HL-60/S4 treated with phorbol 12-myristate 13-acetate at 8.2 ng/mL for 4 days and 3 days (cell line): Measurements from ENCODE around the gene IPO4.

ENCODE experiments used
- in situ Hi-C: fragments of 300-500 bp; cut with MboI; formaldehyde crosslinking; loops from 2 replicates; pipeline ENCODE4 v1.15.0; 2022; ENCODE audit warnings: low sequenced_read_pairs

Gene IPO4

DNA sequence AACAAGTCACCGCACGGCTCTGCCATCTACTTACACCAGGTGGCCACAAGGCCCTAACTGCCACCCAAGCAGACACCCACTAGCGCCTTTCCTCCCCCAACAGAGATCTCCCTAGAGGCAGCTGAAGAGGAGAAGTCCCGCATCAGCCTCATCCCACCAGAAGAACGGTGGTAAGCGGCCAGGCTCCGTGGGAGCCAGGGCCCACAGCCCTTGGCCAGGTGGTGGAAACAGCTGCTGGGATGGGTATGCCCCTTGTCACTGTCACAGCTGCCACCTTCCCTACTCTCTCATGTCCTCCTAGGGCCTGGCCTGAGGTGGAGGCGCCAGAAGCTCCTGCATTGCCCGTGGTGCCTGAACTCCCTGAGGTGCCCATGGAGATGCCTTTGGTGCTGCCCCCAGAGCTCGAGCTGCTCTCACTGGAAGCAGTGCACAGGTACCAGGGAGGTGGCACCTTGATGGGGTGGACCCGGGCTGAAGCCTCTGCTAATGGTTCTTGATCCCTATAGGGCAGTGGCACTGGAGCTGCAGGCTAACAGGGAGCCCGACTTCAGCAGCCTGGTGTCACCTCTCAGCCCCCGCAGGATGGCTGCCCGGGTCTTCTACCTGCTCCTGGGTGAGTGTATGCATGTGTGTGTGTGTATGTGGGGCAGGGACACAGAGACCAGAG, 9.2 kb downstream of the IPO4 start:
- in situ Hi-C loops, result no loop called here

DNA sequence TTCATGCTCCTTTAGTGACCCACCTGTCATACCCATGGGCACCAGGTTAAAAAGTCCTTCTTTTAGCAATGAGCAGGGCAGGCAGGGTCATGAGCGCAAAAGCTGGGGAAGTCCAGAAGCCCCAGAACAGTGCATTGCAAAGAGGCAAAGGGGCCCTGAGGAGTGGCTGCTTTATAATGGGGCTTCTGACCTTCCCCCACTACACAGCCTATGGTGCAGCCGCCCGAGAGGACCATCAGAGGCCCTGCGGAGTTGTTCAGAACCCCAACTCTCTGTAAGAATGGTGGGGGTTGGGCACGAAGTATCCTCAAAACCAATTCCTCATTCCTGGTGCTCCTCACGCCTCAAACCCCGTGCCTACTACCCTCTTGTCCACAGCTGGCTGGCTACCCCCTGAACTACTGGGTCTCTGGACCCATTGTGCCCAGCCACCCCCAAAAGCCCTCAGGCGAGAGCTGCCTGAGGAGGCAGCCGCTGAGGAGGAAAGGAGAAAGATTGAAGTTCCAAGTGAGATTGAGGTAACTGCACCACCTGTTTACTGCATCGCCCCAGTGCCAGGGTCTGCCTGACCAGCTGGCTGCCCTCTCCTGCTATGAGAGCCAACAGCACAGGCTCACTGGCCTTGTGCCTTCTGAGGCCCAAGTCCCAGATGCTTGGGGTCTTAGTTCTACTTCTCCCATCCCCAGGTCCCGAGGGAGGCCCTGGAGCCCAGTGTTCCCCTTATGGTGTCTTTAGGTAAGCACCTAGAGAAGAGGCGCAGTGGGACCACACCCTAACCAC, 10.0 kb downstream of the IPO4 start:
- in situ Hi-C loops, result no loop called here

DNA sequence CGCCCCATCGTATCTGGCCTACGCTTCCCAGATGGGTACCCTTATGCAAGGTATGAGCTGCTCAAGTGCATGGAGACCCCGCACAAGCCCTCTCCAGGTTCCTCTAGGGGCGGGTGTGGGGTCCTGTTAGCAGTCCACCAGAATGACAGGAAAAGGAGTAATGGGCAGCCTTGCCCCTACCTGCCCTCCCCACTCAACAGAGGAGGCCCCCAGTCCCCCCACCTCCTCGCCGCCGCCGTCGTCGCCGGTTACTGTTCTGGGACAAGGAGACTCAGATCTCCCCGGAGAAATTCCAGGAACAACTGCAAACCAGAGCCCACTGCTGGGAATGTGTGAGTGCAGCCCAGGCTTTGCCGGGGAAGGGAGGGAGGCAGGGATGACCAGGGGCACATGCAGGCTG, 10.7 kb downstream of the IPO4 start:
- in situ Hi-C loops, result no loop called here

DNA sequence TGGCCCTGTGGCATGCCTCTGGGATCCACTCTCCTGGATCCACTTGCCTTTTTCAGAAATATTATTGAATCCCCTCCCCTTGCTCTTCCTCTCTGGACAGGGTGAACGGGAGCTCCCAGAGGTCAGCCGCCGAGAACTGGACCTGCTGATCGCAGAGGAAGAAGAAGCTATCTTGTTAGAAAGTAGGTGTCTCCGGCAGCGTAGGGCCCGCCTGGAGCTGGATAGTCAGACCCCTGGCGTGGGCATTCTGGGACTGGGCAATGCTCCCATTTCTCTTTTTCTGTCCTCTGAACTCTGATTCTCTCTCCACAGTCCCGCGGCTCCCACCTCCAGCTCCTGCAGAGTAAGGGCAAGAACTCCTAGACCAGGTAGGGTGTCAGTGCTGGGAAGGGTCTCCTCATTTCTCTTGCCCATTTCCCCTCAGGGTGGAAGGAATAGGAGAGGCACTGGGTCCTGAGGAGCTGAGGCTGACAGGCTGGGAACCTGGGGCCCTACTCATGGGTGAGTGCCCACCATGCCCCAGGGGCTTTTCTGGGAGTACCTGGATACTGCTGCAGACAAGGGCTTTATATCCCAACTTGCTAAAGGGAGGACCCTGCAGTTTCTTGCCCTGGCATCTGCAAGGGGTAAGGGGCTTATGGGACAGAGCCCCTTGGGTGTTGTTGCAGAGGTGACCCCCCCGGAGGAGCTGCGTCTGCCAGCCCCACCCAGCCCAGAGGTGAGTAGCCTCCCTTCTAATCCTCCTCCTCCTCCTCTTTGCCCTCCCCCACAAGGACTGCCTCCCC, 11.4 kb downstream of the IPO4 start:
- in situ Hi-C loops, result no loop called here

DNA sequence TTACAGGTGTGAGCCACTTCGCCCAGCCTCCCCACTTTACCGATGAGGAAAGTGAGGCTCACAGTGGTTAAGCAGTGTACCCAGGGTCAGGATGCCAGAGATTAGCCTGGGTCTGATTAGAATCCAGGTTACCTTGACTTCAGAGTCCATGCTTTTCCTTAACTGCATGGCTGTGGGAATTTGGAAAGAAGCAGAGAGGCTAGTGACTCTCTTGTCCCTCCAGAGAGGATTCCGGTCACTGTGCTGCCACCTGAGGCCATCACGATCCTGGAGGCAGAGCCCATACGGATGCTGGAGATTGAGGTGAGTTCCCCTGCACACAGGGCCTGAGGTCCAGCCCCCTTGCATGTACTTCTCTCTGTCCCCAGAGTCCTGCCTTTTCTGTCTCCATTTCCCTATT, 12.0 kb downstream of the IPO4 start:
- in situ Hi-C loops, result no loop called here

DNA sequence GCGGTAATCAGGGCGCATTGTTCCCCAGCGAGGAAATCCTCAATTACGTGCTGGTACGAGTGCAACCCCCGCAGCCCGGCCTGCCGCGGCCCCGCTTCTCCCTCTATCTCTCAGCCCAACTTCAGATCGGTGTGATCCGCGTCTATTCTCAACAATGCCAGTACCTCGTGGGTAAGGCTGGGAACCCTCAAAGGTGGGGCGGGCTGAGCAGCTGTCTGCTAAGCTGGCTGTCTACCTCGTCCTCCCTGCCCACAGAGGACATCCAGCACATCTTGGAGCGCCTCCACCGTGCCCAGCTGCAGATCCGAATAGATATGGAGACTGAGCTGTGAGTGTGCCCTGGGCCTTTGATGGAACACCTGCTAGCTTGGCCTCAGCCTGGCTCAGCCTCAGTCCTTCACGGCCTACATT, 15.7 kb downstream of the IPO4 start:
- in situ Hi-C loops, result no loop called here

DNA sequence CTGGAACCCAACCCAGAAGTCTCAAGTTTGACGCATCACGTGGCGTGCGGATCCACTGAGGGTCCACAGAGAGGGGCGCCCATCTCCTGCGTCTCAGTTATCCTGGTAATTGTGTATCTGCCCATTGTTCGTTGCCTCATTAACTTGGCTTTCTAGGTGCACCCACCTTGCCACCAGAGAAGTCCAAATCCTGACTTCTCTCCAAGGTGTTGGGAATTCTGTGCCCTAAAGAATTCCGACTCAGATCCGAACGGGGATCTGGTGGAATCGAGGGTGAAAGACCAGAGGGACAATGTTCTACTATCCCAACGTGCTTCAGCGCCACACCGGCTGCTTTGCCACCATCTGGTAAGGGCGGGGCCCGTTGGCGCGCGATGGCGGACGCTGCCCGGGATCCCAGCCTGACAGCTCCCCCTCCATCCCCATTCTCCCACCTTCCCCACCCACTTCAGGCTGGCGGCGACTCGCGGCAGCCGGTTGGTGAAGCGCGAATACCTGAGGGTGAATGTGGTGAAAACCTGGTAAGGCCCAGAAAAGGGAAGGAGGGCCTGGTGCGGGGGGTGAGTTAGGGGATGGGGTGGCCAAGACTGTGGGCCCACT, 16.3 kb downstream of the IPO4 start:
- in situ Hi-C loops, result no loop called here

DNA sequence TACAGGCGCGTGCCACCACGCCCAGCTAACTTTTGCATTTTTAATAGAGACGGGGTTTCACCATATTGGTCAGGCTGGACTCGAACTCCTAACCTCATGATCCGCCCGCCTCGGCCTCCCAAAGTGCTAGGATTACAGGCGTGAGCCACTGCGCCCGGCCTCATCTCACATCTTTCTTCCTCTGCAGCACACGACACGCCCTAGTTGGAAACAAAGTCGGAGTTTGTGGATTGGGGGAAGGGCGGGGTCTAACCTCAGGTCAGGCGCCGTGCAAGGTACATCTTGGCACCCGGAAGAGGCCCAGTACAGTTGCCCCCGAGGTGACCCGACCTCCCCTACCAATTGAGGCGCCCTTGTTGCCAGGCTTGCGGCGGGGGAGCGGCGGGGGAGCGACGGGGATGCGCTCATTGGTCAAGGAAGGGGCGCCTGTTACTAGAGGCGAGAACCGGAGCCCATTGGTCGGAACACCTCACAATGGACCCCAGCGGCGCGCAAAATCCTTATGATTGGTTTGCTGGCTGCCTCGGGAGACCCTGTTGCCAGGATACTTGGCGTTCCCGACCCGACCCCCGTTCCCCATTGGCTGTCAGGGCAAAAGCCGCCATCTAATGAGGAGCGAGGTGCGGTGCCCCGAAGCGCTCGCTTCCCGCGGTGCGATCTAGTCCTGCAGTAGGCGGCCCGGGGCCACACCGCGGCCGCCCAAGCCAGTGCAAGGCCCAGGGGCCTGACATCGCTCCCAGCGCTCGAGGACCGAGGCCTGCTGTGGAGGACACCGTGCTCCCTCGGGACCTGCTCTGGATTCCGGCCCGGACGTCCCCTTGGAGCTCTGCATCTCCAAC, 17.0 kb downstream of the IPO4 start, which contains the start of gene REC8:
TSS of gene REC8 (plus strand) at position 659 of the 839 bp plus-strand sequence. CDS start 473 bp downstream, outside the sequence.
- in situ Hi-C loops, result no loop called here

DNA sequence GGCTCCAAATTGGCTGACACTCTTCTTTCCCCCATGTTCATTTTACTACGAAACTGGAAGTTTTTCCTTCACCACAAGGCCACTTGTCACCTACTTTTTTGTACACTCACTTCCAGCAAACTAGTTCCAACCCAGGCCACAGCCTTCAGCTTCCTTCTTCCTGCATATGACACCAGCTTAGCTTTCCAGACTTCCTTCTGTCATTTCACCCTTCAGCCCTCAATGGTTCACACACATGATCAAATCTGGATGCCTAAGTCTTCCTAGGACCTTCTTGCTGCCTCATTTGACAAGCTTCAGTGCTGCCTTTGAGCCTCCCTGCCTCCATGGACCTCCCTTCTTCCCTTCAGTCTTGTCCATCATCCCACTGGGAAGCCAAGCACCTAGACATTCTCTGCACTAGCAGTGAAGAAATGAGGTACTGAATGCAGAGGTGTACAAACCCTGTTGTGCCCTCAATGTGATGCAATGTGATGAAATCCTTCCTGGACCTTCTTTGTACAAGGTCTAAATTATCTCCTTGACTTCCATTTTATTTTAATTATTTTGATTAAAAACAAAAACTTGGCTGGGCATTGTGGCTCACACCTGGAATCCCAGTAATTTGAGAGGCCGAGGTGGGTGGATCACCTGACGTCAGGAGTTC, 21.0 kb downstream of the IPO4 start:
- in situ Hi-C loops, result no loop called here

DNA sequence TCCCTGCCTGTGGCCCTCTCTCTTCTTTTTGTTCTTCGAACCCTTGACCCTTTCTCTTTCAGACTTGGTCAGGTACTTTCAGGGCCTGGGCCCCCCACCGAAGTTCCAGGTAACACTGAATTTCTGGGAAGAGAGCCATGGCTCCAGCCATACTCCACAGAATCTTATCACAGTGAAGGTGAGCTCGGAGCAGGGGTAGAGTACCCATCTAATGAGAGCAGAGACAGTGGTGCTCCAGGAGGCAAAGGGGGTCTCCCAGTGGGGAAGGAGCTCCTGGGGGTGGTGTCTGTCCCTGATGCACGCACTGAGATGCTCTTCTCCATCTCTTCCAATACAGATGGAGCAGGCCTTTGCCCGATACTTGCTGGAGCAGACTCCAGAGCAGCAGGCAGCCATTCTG, 22.8 kb downstream of the IPO4 start:
- in situ Hi-C loops, result no loop called here

DNA sequence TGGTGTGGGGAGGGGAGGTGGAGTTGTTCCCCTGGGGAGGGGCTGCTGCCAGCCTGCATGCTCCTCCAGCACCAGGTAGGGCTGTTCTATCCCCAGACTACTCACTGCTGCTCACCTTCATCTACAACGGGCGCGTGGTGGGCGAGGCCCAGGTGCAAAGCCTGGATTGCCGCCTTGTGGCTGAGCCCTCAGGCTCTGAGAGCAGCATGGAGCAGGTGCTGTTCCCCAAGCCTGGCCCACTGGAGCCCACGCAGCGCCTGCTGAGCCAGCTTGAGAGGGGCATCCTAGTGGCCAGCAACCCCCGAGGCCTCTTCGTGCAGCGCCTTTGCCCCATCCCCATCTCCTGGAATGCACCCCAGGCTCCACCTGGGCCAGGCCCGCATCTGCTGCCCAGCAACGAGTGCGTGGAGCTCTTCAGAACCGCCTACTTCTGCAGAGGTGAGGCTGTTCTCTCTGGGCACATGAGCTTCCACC, 24.1 kb downstream of the IPO4 start:
- in situ Hi-C loops, result no loop called here

DNA sequence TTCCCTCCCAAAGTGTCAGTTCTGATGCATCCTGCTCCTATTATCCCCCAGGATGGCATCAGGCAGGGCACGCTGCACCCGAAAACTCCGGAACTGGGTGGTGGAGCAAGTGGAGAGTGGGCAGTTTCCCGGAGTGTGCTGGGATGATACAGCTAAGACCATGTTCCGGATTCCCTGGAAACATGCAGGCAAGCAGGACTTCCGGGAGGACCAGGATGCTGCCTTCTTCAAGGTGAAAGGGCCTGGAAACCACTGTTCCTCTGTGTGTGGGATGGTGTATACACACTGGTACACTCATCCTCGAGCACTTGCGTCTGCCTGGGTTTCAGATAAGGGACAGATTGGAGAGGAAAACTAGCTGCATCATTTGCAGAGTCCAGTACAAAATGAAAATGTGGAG, 26.5 kb downstream of the IPO4 start:
- in situ Hi-C loops, result no loop called here

DNA sequence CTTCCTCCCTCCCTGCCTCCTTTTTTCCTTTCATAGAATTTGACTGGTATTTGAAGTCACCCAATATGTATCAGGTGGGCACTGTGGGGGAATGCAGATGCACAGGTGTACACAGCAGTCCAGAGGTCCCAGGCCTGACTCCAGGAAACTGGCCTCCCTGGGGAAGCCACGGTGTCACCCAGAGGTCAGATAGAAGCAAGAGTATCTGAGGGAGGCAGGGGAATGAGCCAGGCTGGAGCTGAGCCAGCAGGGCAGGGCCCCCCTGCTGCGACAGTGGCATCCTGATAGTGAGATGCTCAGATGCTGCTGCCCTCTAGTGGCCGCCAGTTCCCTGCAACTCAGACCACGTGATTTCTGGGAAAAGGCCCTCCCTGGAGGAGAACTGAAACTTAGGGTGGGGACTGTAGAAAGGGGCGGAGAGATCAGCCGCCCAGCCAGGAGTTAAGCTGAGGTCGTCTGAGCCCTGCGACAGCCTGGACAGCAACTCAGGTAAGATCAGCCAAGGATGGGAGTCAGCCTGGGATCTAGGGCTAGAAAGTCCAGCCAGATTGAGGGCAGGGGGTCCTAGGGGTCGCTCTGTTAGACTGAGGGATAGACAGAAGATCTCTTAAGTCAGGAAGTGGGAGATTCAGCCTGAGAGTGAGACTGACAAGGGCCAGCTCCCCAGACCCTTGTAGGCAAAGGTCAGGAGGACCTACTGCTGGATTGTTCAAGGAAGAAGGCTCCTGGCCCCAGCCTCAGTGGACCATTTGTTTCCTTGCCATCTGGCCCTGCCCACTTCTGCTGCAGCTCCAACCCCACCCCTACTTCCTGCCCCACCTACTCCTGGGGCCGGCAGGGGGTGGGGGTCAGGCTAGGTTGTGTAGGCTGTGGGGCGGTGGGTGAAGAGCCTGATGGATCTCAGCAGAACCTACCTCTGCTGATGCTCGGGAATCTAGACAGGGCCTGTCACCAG, 27.5 kb downstream of the IPO4 start, which contains the start of gene IRF9:
TSS of gene IRF9 (plus strand) at position 416 of the 955 bp plus-strand sequence. CDS start 880 bp downstream, outside the sequence.
- in situ Hi-C loops, result no loop called here

DNA sequence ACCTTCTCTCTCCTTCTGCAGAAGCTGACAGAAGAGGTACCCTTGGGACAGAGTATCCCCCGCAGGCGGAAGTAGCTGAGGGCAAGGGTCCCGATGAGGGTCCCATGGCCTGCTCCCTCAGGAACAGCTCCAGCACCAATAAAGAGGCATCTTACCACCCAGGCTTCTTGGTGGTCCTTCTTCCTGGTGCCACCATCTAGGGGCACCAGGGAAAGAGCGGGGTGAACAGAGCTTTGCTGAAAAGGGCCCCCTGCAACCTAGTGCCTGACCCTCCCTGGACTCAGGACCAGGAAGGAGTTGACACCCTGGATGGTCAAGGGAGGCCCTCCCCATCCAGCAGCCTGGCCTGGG, 28.1 kb downstream of the IPO4 start:
- in situ Hi-C loops, result no loop called here

DNA sequence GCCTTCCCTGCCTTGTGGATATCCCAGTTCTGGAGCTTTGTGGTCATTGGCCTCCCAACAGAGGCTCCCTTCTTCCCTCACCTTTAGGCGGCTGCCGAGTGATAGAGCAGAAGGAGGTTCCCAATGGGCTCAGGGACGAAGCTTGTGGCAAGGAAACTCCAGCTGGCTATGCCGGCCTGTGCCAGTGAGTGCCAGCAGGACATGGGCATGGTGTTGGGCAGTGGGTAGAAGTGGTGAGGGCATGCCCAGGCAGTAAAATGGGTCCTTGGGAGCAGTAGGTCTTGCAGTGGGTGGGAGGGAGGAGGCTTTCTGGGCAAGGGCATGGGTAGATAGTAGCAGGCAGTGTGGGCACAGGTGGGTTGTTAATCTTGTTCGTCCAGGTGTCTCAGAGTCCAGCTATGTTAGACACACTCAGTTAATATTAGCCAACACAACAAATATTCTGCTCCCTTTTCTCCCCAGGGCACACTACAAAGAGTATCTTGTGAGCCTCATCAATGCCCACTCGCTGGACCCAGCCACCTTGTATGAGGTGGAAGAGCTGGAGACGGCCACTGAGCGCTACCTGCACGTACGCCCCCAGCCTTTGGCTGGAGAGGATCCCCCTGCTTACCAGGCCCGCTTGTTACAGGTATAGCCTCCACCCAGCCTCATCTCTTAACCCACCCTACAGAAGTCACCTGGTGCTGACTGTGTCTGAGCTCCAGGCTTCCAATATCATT, 28.7 kb downstream of the IPO4 start:
- in situ Hi-C loops, result no loop called here

DNA sequence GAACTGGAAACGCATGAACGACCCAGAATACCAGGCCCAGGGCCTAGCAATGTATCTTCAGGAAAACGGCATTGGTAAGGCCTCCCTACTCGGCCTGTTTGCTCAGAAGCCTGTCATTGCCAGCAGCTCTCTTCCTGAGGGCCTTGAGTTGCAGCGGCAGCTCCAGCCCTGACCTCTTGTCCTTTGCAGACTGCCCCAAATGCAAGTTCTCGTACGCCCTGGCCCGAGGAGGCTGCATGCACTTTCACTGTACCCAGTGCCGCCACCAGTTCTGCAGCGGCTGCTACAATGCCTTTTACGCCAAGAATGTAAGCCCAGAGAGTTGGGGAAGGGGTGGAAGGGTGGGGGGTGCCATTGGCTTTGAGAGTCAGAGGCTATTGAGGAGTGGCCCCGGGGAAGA, 31.3 kb downstream of the IPO4 start:
- in situ Hi-C loops, result no loop called here

DNA sequence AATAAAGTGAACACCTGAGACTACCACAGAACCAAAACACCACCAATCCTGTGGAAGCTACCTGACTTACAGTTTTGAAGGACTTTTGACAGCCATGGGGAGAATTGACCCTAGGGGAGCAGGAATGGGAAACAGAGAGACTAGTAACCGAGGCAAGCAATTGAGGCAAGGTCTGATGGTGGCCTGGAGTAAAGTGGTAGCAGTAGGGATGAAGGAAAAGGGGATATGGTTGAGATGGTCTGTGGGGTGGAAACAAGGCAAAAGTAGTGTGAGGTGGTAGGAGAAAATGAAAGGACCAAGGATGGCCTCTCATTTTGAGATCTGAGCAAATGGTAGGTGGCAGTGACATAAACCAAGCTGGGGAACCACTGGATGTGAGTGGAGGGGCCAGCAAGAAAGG, 31.8 kb downstream of the IPO4 start:
- in situ Hi-C loops, result no loop called here

DNA sequence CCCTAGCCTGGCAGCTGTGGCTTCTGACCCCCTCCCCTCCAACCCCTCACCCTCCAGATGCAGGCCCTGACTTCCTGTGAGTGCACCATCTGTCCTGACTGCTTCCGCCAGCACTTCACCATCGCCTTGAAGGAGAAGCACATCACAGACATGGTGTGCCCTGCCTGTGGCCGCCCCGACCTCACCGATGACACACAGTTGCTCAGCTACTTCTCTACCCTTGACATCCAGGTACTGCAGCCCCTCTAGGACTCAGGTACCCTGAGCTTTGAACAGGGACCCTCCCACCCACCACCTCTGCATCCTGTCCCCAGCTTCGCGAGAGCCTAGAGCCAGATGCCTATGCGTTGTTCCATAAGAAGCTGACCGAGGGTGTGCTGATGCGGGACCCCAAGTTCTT, 33.5 kb downstream of the IPO4 start:
- in situ Hi-C loops, result no loop called here
